ENCODE results near the gene CGB8.
"Not testable (repeated sequence)": the region's sequence is repeated elsewhere in the genome, so short reads cannot be mapped to it uniquely, and the experiment has no call there.

Gene CGB8

GRCh38 chr19:49030323-49030722 is 18.6 kb downstream of the CGB8 start:
- not testable (repeated sequence) for DNase-seq (ENCODE audit: low spot score)

DNA sequence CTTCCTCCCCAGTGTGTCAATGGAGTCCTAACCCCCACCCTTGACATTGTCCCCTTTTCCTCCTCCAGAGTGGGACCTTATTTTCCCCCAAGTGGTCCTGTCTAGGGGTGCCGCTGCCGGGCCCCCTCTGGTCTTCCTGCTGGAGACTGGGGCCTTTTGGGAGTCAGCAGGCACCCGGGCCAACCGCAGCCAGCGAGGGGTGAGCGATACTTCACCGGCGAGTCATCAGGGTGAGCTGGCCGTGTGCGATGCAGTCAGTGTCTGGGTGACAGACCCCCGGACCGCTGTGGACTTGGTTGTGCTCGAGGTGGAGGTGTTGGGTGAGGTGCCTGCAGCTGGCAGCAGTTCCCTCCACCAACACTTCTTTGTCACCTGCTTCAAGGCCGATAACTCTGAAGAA is 19.2 kb downstream of the CGB8 start:
- DNase-seq (ENCODE audit: low spot score): peak; percentile 25

DNA sequence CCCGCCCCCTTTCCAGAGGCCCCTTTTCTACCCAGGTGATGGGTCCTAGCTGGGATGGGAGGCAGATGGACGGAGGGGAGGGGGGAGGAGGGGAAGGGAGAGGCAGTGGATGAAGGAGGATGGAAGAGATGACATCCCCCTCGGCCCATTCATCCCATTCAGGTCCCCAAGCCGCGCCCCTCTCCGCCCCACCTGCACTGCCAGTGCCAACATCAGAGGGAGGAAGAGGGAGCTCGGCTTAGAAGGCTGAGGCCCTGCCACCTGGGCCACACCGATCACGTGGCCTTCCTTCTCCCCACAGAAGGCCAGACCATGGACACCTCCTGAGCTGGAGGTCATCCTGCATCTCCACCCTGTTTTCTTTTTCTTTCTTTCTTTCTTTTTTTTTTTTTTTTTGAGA is 20.2 kb downstream of the CGB8 start:
- DNase-seq (ENCODE audit: low spot score): not testable (repeated sequence)

DNA sequence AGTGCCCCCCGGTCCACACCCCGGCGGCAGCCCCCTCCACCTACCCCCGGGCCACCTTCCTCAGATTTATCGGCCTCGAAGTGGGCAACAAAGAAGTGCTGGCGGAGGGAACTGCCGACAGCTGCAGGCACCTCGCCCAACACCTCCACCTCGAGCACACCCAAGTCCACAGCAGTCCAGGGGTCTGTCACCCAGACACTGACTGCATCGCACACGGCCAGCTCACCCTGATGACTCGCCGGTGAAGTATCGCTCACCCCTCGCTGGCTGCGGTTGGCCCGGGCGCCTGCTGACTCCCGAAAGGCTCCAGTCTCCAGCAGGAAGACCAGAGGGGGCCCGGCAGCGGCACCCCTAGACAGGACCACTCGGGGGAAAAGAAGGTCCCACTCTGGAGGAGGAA is 23.3 kb downstream of the CGB8 start:
- DNase-seq (ENCODE audit: low spot score): peak; percentile 22

- DNase-seq (ENCODE audit: low spot score): not testable (repeated sequence)
These were observed 23.8 kb downstream of the CGB8 start for GRCh38 chr19:49025088-49025487.

GRCh38 chr19:49024233-49024632 is 24.7 kb downstream of the CGB8 start, which contains the start of gene CGB3:
Gene CGB3, minus strand, starts transcription at chr19:49024333. Its CDS starts 362 bp downstream, at chr19:49023971.
- DNase-seq (ENCODE audit: low spot score): not testable (repeated sequence)

DNA sequence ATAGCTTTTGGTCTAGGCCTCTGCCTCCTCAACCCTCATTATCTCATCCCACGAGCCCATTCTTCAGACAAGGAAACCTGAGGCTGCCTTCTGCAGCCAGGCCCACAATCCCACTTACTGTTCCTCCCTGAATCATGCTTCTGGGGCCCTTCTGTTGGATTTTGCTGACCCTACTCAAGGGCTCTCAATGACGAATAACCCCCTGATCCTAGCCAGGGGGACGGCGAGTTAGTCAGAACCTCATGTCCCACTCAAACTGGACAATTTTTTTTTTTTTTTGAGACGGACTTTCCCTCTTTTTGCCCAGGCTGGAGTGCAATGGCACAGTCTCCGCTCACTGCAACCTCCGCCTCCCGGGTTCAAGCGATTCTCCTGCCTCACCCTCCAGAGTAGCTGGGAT is 26.8 kb downstream of the CGB8 start:
- DNase-seq (ENCODE audit: low spot score): no peak

DNA sequence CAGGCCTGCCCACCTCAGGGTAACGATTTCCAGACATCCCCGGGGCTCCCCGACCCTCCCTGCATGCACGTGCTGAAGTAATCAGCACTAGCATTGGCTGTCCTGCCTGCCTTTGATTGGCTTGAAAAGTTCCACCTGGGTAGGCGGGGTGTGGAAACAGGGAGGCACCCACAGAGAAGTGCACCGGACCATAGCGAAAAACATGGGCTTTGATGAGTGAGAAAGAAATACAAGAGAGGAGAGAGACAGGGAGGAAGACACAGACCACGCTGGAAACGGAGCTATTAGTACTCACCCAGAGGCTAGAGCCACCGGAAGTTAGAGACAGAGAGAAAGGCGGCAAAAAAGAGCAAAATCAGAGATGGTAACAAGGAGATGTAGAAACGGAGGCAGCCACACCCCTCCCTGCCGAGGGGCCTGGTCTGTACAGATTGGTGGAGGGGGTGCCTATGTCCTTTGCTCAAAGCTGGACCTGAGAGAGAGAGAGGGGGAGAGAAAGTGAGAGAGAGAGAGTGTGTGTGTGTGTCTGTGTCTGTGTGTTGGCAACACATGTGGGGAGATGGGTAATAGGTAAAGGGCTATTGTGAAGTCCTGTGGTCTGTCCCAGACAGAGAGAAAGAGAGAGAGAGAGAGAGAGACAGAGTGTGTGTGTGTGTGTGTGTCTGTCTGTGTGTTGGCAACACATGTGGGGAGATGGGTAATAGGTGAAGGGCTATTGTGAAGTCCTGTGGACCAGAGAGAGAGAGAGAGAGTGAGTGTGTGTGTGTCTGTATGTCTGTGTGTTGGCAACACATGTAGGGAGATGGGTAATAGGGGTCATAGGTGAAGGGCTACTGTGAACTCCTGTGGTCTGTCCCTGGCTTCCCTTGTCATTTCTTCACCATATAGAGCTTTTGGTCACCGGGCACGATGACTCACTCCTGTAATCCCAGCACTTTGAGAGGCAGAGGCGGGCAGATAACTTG is 27.7 kb downstream of the CGB8 start:
- peak; percentile 61 for DNase-seq (ENCODE audit: low spot score)

DNA sequence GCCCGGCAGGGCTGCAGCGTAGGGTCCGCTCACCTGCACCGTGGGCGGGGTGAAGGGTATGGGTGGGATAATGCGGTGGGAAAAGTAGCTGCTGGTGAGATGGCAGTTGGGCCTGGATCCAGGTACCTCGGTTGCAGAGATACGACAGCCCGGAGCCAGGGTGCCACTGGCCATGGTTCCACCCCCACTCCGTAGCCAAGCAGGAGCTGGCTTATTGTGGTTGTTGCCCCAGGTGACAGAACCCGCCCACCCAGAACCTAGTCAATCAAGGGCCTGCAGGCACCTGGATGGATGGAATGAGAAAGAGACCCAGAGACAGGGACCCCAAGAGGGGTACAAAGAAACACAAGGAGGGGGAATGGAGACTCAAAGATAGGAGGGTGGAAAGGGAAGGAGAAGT is 28.6 kb downstream of the CGB8 start:
- DNase-seq (ENCODE audit: low spot score): peak; percentile 7

DNA sequence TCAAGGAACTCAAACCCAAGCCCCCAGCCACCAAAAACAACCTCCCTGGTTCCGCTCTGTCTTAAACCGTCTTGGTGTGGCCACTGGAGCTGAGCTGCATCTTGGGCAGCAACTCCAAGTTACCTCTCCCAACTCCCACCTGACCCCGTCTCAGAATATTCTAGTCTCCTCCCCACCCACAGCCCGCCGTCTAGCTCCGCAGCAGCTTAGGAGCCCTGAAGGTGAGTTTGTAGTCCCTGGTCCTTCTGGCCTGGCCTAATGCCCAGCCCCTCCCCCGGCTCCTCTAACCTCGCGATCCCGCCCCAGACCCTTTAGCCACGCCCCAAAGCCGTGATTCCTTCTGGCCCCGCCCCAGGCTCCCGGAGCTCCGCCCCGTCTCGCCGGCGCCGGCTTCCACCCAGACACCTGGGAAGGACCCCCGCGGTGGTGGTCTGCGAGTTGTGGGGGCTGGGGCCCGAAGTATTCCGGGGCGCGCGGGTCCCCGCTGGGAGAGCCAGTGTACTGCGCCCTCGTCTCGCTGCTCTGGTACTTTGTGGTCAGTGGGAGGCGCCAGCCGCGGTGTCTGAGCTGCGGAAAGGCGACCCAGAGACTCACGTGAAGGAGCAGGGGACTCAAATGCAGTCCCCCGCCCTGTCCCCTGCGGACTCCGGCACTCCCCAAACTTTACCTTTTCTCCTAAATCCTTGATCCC is 29.5 kb downstream of the CGB8 start:
- peak; percentile 56 for DNase-seq (ENCODE audit: low spot score)

DNA sequence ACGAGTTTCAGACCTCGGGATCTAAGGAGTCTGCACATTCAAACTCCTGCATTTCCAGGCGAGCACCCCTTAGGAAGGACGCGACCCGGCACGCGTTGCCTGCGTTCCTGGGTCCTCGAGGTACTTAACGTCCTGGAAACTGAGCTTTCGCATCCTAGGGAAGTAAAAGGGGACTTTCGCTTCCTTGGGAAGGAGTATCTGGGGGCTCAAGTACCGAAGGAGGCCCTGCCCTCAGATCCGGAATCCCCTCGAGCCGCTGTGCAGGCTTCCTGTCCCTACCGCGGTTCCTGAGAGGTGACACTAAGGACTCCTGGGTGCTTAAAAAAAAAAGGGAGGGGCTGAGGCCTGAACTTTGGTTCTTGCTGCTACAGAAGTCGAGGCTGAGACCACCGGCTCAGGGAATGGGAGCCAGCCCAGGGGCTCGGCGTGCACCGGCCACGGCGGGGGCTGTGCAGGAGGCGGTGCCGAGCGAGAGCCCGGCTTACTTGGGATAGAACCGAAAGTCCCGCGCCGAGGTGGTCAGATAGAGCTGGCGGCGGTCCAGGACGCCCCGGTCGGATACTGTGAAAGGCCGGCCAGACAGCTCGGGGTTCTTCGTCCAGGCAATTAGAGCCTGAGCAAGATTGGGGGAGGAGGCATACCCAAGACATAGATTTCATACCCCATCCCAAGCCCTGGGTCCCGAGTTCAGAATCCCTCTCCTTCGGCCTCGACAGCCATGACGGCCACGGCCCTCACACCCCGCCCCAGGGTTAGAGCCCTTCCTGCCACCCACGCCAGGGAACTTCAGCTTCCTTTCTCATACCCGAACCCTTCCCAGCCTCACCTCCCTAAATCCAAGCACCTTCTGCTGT is 30.3 kb downstream of the CGB8 start:
- DNase-seq (ENCODE audit: low spot score): peak; percentile 1

- DNase-seq (ENCODE audit: low spot score): peak; percentile 63
These were observed 31.1 kb downstream of the CGB8 start for GRCh38 chr19:49017666-49018351.

GRCh38 chr19:49017041-49017665 is 31.8 kb downstream of the CGB8 start, which contains the start of gene LHB:
Gene LHB, minus strand, starts transcription at chr19:49017091. Its CDS starts 10 bp downstream, at chr19:49017081.
- DNase-seq (ENCODE audit: low spot score): peak; percentile 1

- peak; percentile 0 for DNase-seq (ENCODE audit: low spot score)
These were observed 32.7 kb downstream of the CGB8 start for GRCh38 chr19:49016067-49016839.

GRCh38 chr19:49014870-49015255 is 34.0 kb downstream of the CGB8 start:
- DNase-seq (ENCODE audit: low spot score): no peak

DNA sequence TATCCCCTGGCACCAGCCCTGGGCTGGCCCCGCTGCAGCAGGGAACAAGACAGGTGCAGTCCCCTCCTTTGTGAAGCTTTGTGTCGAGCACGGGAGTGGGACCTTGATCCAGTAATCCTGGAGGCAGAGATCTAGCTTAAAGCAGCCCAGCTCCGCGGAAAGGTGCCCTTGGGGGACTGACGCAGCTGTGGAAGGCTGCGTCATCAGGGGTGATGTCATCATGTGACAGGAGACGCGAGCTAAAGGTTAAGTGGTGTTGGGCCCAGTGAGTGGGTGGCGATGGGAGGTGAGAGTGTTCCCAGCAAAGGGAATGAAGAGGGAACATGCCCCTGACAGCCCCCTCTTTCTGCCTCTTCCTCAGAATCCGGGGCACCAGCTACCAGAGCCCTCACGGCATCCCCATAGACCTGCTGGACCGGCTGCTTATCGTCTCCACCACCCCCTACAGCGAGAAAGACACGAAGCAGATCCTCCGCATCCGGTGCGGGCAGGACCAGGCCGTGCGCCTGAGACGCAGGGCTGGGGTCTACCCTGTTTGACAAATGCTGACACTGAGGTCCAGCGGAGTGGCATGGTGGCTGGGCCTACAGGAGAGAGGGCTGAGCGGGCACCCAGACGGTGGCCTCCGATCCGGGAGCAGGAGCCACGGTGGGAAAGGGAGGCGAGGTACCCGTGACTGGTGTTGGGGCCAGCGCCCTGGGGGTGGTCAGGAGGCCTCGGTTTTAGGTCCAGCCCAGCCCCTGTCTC is 34.6 kb downstream of the CGB8 start:
- no peak for DNase-seq (ENCODE audit: low spot score)

DNA sequence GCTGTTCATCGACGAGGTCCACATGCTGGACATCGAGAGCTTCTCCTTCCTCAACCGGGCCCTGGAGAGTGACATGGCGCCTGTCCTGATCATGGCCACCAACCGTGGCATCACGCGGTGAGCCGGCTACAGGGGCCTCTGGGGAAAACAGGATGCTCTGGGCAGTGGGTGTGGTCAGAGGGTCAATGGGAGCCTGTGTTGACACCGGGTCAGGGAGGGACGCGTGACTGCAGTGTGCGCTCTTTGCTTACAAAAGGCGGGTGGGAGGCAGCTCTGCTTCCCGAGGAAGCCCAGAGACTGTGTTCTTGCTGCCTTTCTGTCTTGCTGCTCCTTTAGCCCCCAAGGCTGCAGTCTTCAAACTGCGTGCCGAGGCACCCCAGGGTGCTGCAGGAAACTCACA is 37.7 kb downstream of the CGB8 start:
- no peak for DNase-seq (ENCODE audit: low spot score)

- no peak for DNase-seq (ENCODE audit: low spot score)
These were observed 38.5 kb downstream of the CGB8 start for GRCh38 chr19:49010453-49010852.

GRCh38 chr19:49009828-49010227 is 39.1 kb downstream of the CGB8 start:
- DNase-seq (ENCODE audit: low spot score): no peak

Measured in kidney tubule cell (primary cell).